ENCODE data around the gene CDK16.

The CDK16 gene

DNA sequence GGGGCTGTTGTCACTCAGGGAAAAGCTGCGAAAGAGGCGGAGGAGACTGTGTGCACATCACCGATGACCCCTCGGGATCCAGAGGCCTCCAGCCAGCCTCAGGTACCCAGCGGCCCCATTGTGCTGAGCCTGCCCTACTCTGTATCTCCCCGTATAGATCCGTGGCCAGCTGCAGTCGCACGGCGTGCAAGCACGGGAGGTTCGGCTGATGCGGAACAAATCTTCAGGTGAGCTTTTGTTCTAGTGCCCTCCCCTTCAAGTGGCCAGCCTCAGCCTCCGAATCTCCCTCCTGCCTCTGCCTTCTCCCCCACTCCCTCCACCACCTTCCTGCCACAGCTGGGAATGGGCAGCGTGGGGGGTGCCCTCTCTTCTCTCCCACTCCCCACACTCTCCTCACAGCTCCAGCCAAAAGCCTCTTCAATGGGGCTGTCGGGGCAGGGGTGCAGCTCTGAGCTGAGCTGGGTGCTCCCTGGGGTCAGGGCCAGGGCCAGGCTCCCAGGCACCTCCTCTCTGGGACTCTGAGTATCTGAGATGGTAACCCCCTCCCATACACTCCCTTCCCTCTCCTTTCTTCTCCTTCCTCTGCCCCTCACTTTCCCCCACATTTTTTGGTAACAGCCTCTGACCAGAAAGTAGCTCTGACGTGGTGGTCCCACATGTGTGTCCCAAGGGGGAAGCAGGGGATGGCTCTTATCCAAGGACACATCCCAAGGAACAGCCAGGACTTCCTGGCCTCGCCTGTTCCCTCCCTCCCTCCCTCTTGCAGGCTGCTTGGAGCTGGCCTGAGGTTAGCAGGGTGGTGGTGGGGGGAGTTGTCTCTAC, 45.3 kb upstream of the CDK16 start:
- DNase-seq (ENCODE audit: low read depth): no peak
- TF ChIP-seq, protein P1, sequence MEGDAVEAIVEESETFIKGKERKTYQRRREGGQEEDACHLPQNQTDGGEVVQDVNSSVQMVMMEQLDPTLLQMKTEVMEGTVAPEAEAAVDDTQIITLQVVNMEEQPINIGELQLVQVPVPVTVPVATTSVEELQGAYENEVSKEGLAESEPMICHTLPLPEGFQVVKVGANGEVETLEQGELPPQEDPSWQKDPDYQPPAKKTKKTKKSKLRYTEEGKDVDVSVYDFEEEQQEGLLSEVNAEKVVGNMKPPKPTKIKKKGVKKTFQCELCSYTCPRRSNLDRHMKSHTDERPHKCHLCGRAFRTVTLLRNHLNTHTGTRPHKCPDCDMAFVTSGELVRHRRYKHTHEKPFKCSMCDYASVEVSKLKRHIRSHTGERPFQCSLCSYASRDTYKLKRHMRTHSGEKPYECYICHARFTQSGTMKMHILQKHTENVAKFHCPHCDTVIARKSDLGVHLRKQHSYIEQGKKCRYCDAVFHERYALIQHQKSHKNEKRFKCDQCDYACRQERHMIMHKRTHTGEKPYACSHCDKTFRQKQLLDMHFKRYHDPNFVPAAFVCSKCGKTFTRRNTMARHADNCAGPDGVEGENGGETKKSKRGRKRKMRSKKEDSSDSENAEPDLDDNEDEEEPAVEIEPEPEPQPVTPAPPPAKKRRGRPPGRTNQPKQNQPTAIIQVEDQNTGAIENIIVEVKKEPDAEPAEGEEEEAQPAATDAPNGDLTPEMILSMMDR (IDR thresholded peaks at IDR 0.05; ENCODE audit: insufficient read depth, low read depth, low read length, missing control alignments): no peak
- no peak overlapping the region for H3K4me3 ChIP-seq (ENCODE audit: low read length)

DNA sequence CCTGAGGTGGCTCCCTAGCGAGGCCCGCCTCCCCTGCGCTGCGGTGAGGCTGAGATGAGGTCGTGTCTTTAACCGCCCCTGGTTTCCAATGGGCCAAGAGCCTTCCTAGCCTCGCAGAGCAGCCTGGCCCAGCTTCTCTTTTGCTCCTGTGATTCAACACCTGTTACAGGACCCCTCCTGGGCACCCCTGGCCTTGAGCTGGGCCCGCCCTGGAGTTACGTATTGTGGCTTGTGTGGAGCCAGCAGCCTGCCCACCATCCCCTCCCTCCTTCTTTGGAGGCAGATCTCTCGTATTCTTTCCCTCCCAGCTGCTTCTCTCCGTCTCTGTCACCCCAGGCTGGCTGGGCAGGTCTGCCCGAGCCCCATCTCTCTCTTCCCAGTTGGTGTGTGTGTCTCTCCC, 44.1 kb upstream of the CDK16 start:
- DNase-seq (ENCODE audit: low read depth): no peak
- TF ChIP-seq, protein P1 (IDR thresholded peaks at IDR 0.05; ENCODE audit: insufficient read depth, low read depth, low read length, missing control alignments): no peak
- H3K4me3 ChIP-seq (ENCODE audit: low read length): no peak overlapping the region

DNA sequence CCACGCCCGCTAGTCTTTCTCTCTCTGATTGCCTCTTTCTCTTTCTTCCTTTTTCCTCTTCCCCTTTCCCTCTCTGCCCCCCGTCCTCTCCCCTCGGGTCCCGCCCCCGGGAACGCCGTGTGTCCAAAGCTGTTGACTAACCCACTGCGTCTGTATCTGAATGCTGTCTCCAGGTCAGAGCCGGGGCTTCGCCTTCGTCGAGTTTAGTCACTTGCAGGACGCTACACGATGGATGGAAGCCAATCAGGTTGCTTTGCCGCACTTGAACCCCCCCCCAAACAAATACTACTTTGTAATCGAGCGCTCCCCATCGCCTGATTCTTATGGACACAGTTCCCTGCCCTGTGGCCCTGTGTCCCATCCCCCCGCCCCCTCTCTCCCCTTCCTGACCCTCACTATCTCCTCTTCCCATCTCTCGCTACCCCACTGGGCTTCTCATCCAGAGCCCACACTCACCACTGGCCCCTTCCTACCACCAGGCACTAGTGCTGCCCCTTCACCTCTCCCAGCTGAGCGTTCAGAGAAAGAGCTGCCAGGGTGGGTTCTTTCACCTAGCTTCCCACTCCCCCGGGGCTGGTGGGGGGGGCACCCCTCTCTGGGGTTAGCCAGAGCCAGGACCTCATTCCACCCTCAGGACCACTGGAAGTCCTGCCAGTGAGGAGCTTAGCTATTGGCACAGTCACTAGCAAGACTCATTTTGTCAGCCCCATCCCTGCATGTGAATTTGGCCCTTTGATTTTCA, 43.5 kb upstream of the CDK16 start:
- no peak for DNase-seq (ENCODE audit: low read depth)
- no peak overlapping the region for H3K4me3 ChIP-seq (ENCODE audit: low read length)
- TF ChIP-seq, protein P1 (IDR thresholded peaks at IDR 0.05; ENCODE audit: insufficient read depth, low read depth, low read length, missing control alignments): no peak

DNA sequence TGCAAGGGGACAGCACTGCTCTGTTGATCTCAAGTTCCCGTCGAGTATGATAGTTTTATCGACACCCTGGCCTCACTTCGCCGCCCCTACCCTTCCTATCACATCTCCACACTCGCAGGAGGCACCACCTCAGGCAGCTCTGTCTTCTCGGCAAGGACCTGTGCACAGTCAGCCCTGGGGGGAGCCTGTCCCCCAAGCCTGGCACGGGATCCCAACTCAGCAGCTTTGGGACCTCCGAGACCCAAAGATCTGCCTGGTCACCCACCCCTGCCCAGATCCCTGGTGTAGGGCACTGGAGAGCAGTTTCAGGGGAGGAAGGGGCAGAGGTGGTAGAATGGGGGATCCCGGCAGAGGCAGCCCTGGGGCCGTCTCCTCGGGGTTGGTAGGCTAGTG, 42.9 kb upstream of the CDK16 start:
- DNase-seq (ENCODE audit: low read depth): no peak
- TF ChIP-seq, protein P1 (IDR thresholded peaks at IDR 0.05; ENCODE audit: insufficient read depth, low read depth, low read length, missing control alignments): no peak
- no peak overlapping the region for H3K4me3 ChIP-seq (ENCODE audit: low read length)

DNA sequence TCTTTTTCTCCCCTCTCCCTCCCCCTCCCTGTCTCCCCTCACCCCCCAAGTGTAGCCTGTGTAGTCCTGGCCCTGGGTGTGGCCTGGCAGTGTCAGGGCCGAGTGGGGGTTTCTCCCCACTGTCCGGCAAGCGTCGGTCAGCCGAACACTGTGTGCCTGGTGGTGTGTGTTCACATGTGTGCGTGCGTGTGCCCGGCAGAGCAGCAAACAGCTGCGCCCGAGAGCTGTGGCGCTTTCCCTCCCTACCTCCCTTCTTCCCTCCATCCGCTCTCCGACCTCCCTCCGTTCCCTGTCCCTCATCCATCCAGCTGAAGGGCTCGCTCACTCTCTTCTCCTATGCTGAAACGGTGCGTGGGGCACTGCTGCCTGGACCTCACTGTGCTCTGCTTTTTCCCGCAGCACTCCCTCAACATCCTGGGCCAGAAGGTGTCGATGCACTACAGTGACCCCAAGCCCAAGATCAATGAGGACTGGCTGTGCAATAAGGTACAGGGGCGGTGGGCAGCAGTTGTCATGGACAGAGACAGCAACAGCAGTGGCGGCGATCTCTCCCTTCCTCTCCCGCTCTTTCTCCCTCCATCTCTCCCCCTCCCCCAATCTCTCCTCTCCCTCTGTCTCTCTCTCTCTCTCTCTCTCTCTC, 42.3 kb upstream of the CDK16 start:
- TF ChIP-seq, protein P1 (IDR thresholded peaks at IDR 0.05; ENCODE audit: insufficient read depth, low read depth, low read length, missing control alignments): no peak
- no peak for DNase-seq (ENCODE audit: low read depth)
- no peak overlapping the region for H3K4me3 ChIP-seq (ENCODE audit: low read length)

DNA sequence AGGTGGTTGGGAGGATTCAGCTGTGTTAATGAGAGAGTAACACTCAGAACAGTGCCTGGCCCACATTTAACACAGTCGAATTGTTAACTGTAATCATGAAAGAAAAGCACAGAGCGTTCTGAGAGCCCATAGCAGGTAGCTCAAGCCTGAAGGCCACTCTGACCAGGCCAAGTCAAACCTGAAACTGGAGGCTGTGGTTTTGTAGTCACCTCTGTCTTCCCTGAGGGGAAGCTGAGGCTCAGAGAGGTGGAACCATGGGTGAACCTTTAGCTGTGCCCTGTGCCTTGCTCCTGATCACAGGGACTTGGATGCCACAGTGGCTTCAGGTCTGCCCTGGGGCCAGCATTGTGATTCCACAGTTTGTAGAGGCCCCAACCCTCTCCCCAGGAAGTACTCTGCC, 41.4 kb upstream of the CDK16 start:
- DNase-seq (ENCODE audit: low read depth): no peak
- H3K4me3 ChIP-seq (ENCODE audit: low read length): no peak overlapping the region
- TF ChIP-seq, protein P1 (IDR thresholded peaks at IDR 0.05; ENCODE audit: insufficient read depth, low read depth, low read length, missing control alignments): no peak
